NCI-H1694 (cell line): ENCODE data around the gene ARAP3.
"Not testable (repeated sequence)": the region's sequence is repeated elsewhere in the genome, so short reads cannot be mapped to it uniquely, and the experiment has no call there.

Source experiments
- DNase-seq: peaks from one replicate; lab custom pipeline; 2025; lab: John Stamatoyannopoulos, UW

ARAP3 gene

DNA sequence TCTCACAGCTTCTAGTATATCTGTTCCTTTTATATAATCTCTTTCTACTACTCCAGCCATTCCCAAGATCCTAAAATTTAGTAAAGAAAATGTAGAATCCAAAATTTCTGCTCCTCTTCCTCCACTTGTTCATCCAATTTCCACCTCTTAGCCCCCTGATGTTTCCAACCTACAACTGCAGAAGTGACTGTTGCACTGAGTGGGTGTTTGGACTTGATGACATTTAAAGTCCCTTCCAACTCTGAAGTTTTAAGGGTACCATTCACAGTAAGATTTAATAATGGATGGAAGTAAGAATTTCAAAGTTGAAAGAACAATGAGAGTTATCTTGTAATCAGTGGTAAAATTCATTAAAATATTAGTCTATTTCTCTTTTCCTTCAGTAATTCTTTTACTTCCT lies 68.7 kb downstream of the ARAP3 start:
- DNase-seq = no peak

DNA sequence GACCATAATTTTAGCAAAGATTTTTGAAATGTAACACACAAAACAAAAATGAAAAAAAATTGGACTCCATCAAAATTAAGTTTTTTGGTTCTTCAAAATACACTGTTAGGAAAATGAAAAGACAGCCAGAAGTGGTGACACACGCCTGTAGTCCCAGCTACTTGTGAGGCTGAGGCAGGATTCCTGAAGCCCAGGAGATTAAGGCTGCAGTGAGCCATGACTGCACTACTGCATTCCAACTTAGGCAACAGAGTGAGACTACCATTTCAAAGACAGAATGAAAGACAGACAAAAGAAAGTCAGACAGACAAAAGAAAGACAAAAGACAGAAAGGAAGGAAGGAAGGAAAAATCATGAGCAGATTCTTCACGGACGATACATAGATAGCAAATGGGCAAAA lies 70.7 kb downstream of the ARAP3 start:
- DNase-seq = no peak

DNA sequence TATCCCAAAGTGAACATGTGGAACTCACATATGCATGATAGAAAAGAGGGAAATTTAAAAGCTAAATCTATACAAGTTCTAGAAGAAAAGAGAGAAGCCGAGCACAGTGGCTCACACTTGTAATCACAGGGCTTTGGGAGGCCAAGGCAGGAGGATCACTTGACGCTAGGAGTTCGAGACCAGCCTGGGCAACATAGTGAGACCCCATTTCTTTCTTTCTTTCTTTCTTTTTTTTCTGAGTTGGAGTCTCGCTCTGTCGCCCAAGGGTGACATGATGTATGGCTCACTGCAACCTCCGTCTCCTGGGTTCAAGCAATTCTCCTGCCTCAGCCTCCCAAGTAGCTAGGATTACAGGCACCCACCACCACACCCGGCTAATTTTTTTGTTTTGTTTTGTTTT lies 72.1 kb downstream of the ARAP3 start:
- not testable (repeated sequence) for DNase-seq

DNA sequence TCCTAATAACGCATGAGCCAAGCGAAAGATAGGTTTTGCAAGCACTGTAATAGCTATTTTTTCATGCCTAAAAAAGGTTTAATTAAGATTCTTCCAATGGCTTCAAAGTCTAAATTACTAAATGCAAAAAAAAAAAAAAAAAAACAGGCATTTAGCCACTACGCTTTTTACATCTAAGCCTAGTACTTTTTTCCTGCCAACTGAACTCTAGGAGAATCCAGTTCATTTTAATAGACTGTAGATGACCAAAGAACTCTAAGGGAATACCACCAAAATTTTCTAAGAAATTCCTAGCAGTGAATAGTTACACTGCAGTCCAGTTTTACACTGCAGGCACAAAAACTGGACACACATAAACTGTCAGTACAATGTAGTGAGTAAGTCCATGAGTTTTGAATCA lies 73.0 kb downstream of the ARAP3 start:
- DNase-seq = no peak

DNA sequence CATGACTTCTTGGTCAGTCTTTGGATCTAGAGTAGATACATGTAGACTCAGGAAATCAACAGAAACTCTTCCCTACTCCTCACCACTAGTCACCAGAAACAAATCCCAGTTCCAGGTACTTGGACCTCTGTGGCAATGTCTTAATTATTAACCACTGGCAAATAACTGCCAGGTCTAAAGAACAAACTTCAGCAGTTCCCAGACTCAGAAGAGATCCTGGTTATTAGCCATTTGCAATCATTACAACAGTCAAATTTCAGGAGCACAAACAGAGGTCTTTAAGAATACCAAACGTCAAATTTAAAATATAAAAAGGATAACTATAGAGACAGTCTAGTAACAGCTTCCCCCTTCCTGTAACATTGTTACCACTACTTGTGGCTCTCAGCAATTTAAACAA lies 73.5 kb downstream of the ARAP3 start:
- no peak for DNase-seq

DNA sequence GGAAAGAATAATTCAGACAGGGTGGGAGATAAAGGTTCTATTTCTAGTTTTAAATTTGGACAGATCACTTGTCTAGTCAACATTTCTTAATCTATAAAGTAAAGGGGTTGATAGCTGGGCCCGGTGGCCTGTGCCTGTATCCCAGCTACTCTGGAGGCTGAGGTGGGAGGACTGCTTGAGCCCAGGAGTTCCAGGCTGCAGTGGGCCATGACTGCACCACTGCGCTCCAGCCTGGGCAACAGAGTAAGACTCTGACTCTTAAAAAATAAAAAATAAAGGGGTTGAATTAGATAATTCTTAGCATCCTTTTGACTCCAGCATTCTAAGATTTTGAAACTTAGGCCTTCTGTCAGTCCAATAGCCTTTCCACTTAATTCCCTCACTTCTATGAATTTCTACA lies 74.0 kb downstream of the ARAP3 start:
- DNase-seq = no peak

DNA sequence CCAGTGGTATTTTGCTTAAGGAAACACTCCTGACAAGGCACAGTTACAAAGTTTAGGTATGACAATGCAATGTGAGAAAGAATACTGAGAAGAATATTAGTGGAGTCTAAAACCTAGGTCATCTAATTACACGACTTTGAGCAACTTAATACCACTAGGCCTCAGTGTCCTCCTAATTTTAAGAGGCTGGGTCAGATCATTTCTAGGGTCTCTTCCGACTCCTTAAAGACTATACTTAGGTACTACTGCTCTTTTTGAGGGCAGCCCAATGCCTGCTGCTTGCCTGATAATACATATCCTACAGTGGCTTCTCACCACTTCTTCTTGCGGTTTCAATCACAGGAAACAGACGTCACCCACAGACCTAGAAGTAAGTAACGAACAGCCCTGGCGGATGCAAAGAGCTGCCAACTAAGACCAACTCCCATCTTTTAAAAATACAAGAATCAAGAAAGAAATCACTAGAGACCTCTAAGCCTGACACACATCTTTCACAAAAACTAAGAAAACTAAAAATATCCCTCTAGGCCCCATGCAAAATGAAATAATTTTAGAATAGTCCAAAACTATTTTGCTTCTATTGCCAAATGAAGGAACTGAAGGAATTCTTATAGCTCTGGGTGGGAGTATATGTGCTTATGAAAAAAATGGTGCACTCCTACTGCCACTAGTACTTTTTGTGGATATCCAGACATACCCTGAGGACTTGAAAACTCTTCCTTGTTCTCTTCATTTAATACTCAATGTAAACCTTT lies 76.3 kb downstream of the ARAP3 start:
- DNase-seq = no peak

DNA sequence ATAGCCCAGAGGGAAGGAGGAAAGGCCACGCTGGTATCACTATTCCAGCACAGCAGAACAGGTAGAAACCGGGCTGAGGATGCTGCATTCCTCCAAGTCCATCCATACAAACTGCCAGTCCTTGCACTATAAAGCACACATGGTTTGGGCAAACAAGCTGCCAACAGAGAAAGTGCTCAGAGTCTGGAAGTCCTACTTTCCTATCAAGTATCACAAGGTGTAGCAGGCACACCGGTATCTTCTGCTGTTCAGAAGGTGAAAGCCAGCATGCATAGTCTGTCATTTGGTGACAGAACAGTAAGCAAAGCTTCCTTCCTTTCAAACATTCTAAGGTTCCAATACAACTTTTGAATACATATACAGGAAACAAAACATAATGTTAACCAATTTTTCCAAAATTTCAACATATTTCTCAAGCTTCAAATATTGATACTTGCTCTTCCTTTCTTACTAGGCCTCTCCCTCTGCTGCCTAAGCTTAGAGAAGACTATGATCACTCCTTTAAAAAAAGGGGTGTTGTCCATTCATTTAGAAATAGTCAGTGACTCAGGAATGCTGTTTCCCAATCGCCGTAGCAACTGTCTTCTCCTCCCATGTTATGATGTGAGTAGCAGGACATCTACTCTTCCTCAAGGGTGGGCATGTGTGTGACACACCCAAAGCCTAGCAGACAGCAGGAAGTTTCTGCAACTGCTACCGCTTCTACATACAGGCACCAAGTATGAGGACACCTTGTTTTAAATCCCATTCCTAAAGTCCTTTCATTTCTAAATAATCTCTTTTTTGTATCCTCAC lies 77.9 kb downstream of the ARAP3 start:
- no peak for DNase-seq
